GM23248 (cell line): ENCODE data around the gene CHPT1. TPM values are rescaled to one million over a fixed set of nuclear protein-coding genes. Genes with fewer than 3 reads are reported as not detected.

Experiments used
- DNase-seq: peaks from one replicate; pipeline ENCODE4 v3.0.0-alpha.2; 2015
- H2AFZ ChIP-seq: fragments of 200-600 bp; sonication (generic); 2 replicates; pipeline ENCODE4 v1.6.1; 2016; ENCODE audit warnings: antibody characterized with exemption
- H3F3A ChIP-seq: fragments of 200-600 bp; sonication (generic); 2 replicates; pipeline ENCODE4 v1.6.1; 2016; ENCODE audit warnings: mild to moderate bottlenecking, antibody characterized with exemption, mixed run types; ENCODE audit not compliant: insufficient read depth
- H3K27ac ChIP-seq: fragments of 200-600 bp; sonication (generic); 2 replicates; pipeline ENCODE4 v1.5.1; 2016; ENCODE audit warnings: mild to moderate bottlenecking
- H3K27me3 ChIP-seq: fragments of 200-600 bp; sonication (generic); replicated peaks from 2 replicates; pipeline ENCODE4 v1.6.1; 2016; ENCODE audit warnings: mild to moderate bottlenecking; ENCODE audit not compliant: insufficient read depth
- H3K36me3 ChIP-seq: fragments of 200-600 bp; sonication (generic); 2 replicates; pipeline ENCODE4 v1.6.1; 2016; ENCODE audit warnings: low read depth, mild to moderate bottlenecking
- H3K4me1 ChIP-seq: fragments of 200-600 bp; sonication (generic); 2 replicates; pipeline ENCODE4 v1.6.1; 2016; ENCODE audit warnings: mild to moderate bottlenecking; ENCODE audit not compliant: insufficient read depth
- H3K4me2 ChIP-seq: fragments of 200-600 bp; sonication (generic); one replicate; pipeline ENCODE4 v1.6.1; 2016; ENCODE audit warnings: mild to moderate bottlenecking; ENCODE audit not compliant: unreplicated experiment
- H3K4me3 ChIP-seq: fragments of 200-600 bp; sonication (generic); 2 replicates; pipeline ENCODE4 v1.5.1; 2016; ENCODE audit warnings: mild to moderate bottlenecking
- H3K79me2 ChIP-seq: fragments of 200-600 bp; sonication (generic); 2 replicates; pipeline ENCODE4 v1.6.1; 2016; ENCODE audit warnings: mild to moderate bottlenecking; ENCODE audit not compliant: insufficient read depth
- H3K9ac ChIP-seq: fragments of 200-600 bp; sonication (generic); 2 replicates; pipeline ENCODE4 v1.6.1; 2016; ENCODE audit warnings: mild to moderate bottlenecking
- H3K9me2 ChIP-seq: fragments of 200-600 bp; sonication (generic); 2 replicates; pipeline ENCODE4 v1.6.1; 2016; ENCODE audit warnings: mixed run types, mild to moderate bottlenecking, moderate library complexity; ENCODE audit not compliant: insufficient read depth
- H3K9me3 ChIP-seq: fragments of 200-600 bp; sonication (generic); one replicate; pipeline ENCODE4 v1.6.1; 2017; ENCODE audit warnings: low read depth
- H4K20me1 ChIP-seq: fragments of 200-600 bp; sonication (generic); 2 replicates; pipeline ENCODE4 v1.6.0; 2016; ENCODE audit not compliant: insufficient read depth
- EZH2 ChIP-seq: fragments of 200-600 bp; sonication (generic); IDR thresholded peaks from 2 replicates; pipeline ENCODE4 v1.6.1; 2018; ENCODE audit warnings: antibody characterized with exemption, mild to moderate bottlenecking; ENCODE audit not compliant: insufficient read depth, poor library complexity, severe bottlenecking
- EZH2phosphoT487 ChIP-seq: fragments of 200-600 bp; sonication (generic); IDR thresholded peaks from 2 replicates; pipeline ENCODE4 v1.6.1; 2018; ENCODE audit warnings: antibody characterized with exemption, moderate library complexity, mild to moderate bottlenecking, low read depth; ENCODE audit not compliant: insufficient read depth
- WGBS, 2 experiments: methylation state at CpG; one replicate each; pipeline ENCODE4 v1.1.6; 2015 to 2017; ENCODE audit warnings: low lambda C conversion rate in 2 of 2, low coverage in 1 of 2; ENCODE audit errors: missing lambda C conversion rate in 2 of 2; 5-methylcytosine and 5-hydroxymethylcytosine counted together
- in situ Hi-C: fragments of 300-500 bp; cut with MboI; formaldehyde crosslinking; loops from 2 replicates; pipeline ENCODE4 v1.15.0; 2020
- polyA plus RNA-seq: library from polyadenylated mRNA; unstranded; fragments of >200 nt; fragmentation: Nextera tagmentation; extraction: Ambion mirVana; gene quantifications from 2 replicates; pipeline ENCODE4 v1.2.1, GENCODE V29; 2016
- total RNA-seq: library from RNA; depleted of rRNA; stranded (reverse); fragments of >200 nt; shearing (Covaris generic); gene quantifications from 2 replicates; pipeline ENCODE4 v1.2.3, GENCODE V29; 2014

CHPT1 gene
- total and polyA plus RNA-seq, 2 experiments from 2014 or later = 32.6 to 35.4 TPM

DNA sequence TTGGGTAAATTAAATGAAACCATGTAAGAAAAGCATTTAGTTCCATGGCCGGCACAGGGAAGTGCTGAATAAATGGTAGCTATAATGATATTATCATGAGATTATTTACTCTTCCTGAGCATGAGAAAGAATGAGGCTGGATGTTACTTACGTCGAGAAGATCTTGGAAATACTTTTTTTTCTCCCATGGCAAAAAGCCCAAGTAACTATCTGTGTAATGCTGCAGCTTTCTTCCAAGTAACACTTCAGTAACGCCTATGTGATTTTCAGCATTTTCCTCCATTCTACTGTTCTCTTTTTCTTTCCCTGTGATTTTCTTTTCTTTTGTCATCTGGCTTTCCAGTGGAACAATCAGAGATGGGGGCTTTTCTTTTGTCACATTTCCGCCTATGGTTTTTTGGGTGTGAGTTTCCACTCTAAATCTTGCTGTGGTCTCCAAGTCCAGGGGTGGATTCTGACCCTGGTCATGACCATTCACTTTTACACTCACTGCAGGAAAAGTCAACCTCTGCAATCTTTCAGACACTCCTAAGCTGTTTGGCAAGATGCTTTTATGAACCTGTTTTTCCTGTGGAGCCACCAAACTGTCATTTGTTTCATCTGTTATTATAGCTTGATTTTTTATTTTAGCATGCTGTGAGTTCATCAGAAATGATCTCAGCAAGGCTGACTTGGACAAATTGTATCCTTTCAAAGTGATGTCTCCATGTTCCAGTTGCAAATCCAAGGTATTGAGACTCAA is 66.8 kb downstream of the CHPT1 start:
- Histone ChIP-seq H3K36me3 (peaks cover 28% of the 10 kb centered on the region; the same call in 1 of the 2 replicates), H3K9me2 (no peaks in the 10 kb centered on the region)
- WGBS, 2 experiments = 67 to 68% methylated on average over 5 of the region's 5 CpGs

DNA sequence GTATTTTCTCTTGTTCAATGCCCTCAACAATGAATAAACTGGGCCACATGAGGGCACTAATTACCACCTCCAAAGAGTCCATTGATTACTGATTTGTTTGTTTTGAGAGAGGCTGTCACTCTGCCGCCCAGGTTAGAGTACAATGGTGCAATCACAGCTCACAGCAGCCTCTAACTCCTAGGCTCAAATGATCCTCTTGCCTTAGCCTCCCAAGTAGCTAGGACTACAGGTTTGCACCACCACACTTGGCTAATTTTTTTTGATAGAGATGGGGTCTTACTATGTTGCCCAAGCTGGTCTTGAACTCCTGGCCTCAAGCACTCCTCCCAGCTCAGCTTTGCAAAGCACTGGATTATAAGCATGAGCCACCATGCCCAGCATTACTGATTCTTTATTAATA is 70.1 kb downstream of the CHPT1 start:
- in situ Hi-C loops = no loop called here
- no peak overlapping the region for H3K9ac ChIP-seq
- no peak for DNase-seq

More for the DNA sequence above, 66.8 kb downstream of the CHPT1 start:
- H2AFZ ChIP-seq = no peak overlapping the region
- H3K27me3 ChIP-seq = no peaks in the 10 kb centered on the region
- TF ChIP-seq EZH2 = no peak
- TF ChIP-seq EZH2phosphoT487 = no peak
- H3K9me3 ChIP-seq = no peaks in the 10 kb centered on the region
- no peak overlapping the region for H3K4me3 ChIP-seq
- no peaks in the 10 kb centered on the region for H4K20me1 ChIP-seq
- H3K79me2 ChIP-seq = no peaks in the 10 kb centered on the region
- in situ Hi-C loops = no loop called here
- no peak overlapping the region for H3K27ac ChIP-seq
- DNase-seq = no peak
- no peak overlapping the region for H3K9ac ChIP-seq
- no peak overlapping the region for H3K4me2 ChIP-seq
- no peaks in the 10 kb centered on the region for H3F3A ChIP-seq
- no peaks in the 10 kb centered on the region for H3K4me1 ChIP-seq

DNA sequence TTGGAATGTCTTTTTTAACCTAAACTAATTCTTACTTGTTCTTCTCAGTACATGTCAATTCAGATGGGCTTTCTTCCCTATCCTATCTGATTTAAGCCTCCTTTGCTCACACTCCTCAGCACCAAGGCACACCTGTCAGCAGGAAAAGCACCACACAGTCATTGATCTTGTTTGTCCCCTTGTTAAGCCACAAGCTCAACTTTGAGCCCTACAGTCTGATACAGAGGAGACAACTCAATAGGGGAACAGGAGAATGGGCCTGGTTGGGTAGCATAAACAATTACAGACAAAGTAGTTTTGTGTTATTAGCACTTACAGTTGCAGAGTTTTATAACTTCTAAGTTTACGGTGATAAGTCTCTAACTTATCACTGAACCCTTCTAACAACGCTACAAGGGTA is 71.3 kb downstream of the CHPT1 start:
- in situ Hi-C loops = no loop called here
- H3F3A ChIP-seq = no peaks in the 10 kb centered on the region

More for the DNA sequence above, 70.1 kb downstream of the CHPT1 start:
- no peak overlapping the region for H2AFZ ChIP-seq
- no peak for TF ChIP-seq EZH2phosphoT487
- no peak for TF ChIP-seq EZH2
- H3K4me1 ChIP-seq = no peaks in the 10 kb centered on the region
- H3K79me2 ChIP-seq = no peaks in the 10 kb centered on the region
- peaks cover 15% of the 10 kb centered on the region; the same call in 1 of the 2 replicates for H3K36me3 ChIP-seq
- H3K9me2 ChIP-seq = no peaks in the 10 kb centered on the region
- H3K9me3 ChIP-seq = no peaks in the 10 kb centered on the region
- no peak overlapping the region for H3K27ac ChIP-seq
- H4K20me1 ChIP-seq = no peaks in the 10 kb centered on the region
- H3F3A ChIP-seq = no peaks in the 10 kb centered on the region
- no peak overlapping the region for H3K4me2 ChIP-seq
- no peaks in the 10 kb centered on the region for H3K27me3 ChIP-seq
- 55 to 63% methylated on average over 1 of the region's 1 CpG for WGBS, 2 experiments
- H3K4me3 ChIP-seq = no peak overlapping the region

DNA sequence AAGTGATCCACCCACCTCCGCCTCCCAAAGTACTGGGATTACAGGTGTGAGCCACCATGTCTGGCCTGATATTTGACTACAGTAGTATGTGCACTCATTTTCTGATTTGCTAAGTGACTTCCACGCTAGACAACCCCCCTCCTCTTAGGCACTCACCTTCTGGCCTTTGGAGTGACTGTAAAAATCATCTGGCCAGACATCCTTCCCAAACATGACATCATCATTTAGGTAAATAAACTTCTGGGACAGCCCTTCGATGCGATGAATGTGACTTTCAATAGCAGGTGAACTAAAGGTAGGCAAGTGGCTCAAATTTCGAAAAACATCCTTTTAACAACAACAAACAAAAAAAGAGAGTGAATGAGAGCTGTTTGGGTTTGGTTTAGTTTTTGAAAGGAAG is 72.4 kb downstream of the CHPT1 start:
- 98% methylated on average over 5 of the region's 5 CpGs for WGBS, 2 experiments
- no peak overlapping the region for H3K4me2 ChIP-seq
- no peak overlapping the region for H3K27ac ChIP-seq
- no peaks in the 10 kb centered on the region for H3K27me3 ChIP-seq
- no peak overlapping the region for H3K9ac ChIP-seq
- no peak overlapping the region for H2AFZ ChIP-seq
- no peak overlapping the region for H3K4me3 ChIP-seq
- H3K9me2 ChIP-seq = no peaks in the 10 kb centered on the region
- TF ChIP-seq EZH2phosphoT487 (no peak), EZH2 (no peak)
- H3K9me3 ChIP-seq = no peaks in the 10 kb centered on the region
- in situ Hi-C loops = no loop called here
- no peaks in the 10 kb centered on the region for H3K4me1 ChIP-seq
- no peak for DNase-seq
- H3K36me3 ChIP-seq = peaks cover 12% of the 10 kb centered on the region; the same call in 1 of the 2 replicates
- no peaks in the 10 kb centered on the region for H3K79me2 ChIP-seq
- H3F3A ChIP-seq = no peaks in the 10 kb centered on the region
- H4K20me1 ChIP-seq = no peaks in the 10 kb centered on the region

More for the DNA sequence above, 71.3 kb downstream of the CHPT1 start:
- 100% methylated on average over 2 of the region's 2 CpGs for whole genome bisulfite sequencing, 2 experiments
- Histone ChIP-seq H4K20me1 (no peaks in the 10 kb centered on the region), H3K27me3 (no peaks in the 10 kb centered on the region), H3K27ac (no peak overlapping the region), H3K9me2 (no peaks in the 10 kb centered on the region), H2AFZ (no peak overlapping the region), H3K9me3 (no peaks in the 10 kb centered on the region), H3K36me3 (peaks cover 15% of the 10 kb centered on the region; the same call in 1 of the 2 replicates), H3K4me2 (no peak overlapping the region), H3K79me2 (no peaks in the 10 kb centered on the region), H3K9ac (no peak overlapping the region), H3K4me1 (no peaks in the 10 kb centered on the region), H3K4me3 (no peak overlapping the region)
- TF ChIP-seq EZH2phosphoT487 (no peak), EZH2 (no peak)
- DNase-seq = no peak
